Jurkat, Clone E6-1 (cell line): ENCODE data around the gene MET.

Source experiments
- DNase-seq: peaks from one replicate; pipeline ENCODE4 v3.0.0-alpha.2; 2011; ENCODE audit warnings: low read depth, low spot score
- H3K4me3 ChIP-seq: 2 replicates; pipeline ENCODE4 v1.5.1; 2011; ENCODE audit warnings: mild to moderate bottlenecking, low read length, control low read depth, moderate library complexity

Gene MET

GRCh38 chr7:116692401-116693308 lies 20.7 kb downstream of the MET start:
- DNase-seq: no peak
- H3K4me3 ChIP-seq: no peak overlapping the region

GRCh38 chr7:116696707-116697106 lies 24.7 kb downstream of the MET start:
- no peak for DNase-seq
- no peak overlapping the region for H3K4me3 ChIP-seq

DNA sequence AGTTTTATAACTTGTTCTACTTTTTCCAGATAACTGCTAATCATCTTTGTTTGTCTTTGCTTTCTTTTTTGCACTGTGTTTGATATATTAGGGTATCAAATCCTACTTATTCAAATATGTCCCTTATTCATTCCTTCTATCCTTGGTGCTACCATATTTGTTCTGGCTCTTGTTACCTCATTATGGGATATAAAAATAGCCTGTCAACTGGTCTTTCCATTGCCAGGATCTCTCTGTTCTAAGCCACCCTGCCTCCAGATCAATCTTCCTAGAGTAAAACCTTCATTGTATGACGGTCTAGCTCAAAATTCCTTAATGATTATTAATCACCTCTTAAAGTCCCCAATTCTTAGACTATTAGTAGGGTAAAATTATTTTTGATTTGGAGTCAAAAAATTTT lies 25.2 kb downstream of the MET start:
- no peak overlapping the region for H3K4me3 ChIP-seq

GRCh38 chr7:116697761-116698160 lies 25.8 kb downstream of the MET start:
- no peak overlapping the region for H3K4me3 ChIP-seq
- DNase-seq: no peak

More for the DNA sequence above, 25.2 kb downstream of the MET start:
- no peak for DNase-seq

DNA sequence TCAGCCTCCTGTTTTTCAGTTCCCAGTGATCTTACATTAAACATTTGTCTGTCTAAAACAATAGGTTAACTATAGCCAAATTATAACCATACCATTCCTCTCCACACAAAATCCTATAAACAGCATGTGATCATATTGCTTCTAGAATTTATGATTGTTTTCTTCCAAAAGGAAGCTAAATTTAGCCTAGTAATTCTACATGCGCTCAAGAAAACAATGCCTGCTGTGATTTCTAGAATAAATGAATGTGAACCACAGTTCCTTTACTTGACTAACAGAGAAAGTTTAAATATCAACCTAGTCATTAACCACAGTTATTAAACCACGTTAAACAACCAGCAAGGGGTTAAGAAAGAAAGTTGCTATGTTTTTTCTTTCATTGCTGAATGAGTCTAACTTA lies 26.4 kb downstream of the MET start:
- DNase-seq: no peak
- no peak overlapping the region for H3K4me3 ChIP-seq

GRCh38 chr7:116698930-116699721 lies 27.1 kb downstream of the MET start:
- H3K4me3 ChIP-seq: no peak overlapping the region
- no peak for DNase-seq

DNA sequence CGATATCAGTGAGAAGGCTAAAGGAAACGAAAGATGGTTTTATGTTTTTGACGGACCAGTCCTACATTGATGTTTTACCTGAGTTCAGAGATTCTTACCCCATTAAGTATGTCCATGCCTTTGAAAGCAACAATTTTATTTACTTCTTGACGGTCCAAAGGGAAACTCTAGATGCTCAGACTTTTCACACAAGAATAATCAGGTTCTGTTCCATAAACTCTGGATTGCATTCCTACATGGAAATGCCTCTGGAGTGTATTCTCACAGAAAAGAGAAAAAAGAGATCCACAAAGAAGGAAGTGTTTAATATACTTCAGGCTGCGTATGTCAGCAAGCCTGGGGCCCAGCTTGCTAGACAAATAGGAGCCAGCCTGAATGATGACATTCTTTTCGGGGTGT lies 27.7 kb downstream of the MET start:
- no peak for DNase-seq
- no peak overlapping the region for H3K4me3 ChIP-seq

- DNase-seq: no peak
- H3K4me3 ChIP-seq: no peak overlapping the region
Observed at GRCh38 chr7:116702046-116702785, 30.2 kb downstream of the MET start.

DNA sequence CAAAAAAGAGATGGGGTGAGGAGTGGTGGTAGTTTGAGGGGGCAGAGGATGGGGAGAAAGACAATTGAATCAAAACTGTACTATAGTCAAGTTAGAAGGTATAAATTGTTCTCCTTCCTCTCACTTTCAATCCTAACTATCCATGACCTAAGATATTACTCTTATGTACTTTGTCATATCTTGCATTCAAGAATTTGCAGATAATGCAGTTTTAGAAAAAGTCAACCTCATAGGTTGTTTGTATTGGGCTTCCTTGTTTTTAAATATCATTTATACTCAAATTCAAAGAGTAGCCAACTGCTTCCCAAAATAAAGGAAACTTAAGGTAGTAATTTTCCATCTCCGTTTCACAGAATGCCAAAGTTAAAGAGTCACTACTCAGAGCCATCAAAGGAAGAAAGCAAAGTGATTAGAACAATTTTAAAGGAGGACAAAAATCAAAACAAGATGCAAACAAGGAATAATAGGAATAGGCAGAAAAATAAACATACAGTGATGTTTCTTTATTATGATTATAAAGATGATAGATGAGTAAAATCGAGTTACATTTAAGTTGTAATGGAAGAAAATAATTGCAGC lies 32.7 kb downstream of the MET start:
- no peak overlapping the region for H3K4me3 ChIP-seq
- no peak for DNase-seq

GRCh38 chr7:116705419-116705818 lies 33.4 kb downstream of the MET start:
- no peak for DNase-seq
- H3K4me3 ChIP-seq: no peak overlapping the region

- no peak overlapping the region for H3K4me3 ChIP-seq
- DNase-seq: no peak
Observed at GRCh38 chr7:116706668-116707126, 34.7 kb downstream of the MET start.

DNA sequence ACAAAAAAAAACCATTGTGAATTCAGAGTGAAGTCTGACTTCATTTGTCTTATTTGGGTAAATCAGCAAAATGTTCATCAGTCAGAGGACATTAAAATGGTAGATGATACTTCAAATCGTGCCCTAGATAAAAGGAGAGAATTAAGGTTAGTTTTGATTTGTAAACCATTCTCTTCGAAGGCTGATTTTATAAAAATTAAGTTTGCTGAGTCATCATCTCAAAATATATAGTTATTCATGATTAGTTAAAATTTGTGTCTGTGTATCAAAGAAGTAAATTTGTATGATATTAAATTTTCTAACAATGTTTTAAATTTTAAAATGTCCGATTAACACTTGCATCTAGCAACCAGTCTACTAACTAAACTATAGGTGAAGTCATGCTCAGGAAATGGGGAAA lies 35.3 kb downstream of the MET start:
- no peak for DNase-seq
- no peak overlapping the region for H3K4me3 ChIP-seq

DNA sequence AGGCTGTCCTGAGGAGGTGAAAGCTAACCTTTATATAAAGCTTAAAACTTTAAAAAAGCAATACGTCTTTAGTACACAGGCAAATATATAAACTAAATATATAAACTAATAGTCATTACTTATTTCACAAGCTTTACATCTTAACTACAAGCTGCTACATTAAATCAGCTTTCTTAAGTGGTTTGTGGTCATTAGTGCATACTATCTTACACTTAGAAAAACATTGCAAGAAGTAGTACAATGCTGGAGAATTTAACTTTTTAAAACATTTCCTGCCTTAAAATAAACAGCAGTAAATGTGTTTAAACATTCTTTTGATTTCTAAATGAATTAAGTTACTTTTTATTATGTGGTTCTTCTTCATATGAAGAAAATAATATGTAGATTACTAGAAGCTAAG lies 36.3 kb downstream of the MET start:
- no peak overlapping the region for H3K4me3 ChIP-seq
- no peak for DNase-seq

GRCh38 chr7:116708861-116709260 lies 36.9 kb downstream of the MET start:
- DNase-seq: no peak
- H3K4me3 ChIP-seq: no peak overlapping the region

GRCh38 chr7:116709336-116709735 lies 37.3 kb downstream of the MET start:
- no peak overlapping the region for H3K4me3 ChIP-seq
- DNase-seq: no peak

DNA sequence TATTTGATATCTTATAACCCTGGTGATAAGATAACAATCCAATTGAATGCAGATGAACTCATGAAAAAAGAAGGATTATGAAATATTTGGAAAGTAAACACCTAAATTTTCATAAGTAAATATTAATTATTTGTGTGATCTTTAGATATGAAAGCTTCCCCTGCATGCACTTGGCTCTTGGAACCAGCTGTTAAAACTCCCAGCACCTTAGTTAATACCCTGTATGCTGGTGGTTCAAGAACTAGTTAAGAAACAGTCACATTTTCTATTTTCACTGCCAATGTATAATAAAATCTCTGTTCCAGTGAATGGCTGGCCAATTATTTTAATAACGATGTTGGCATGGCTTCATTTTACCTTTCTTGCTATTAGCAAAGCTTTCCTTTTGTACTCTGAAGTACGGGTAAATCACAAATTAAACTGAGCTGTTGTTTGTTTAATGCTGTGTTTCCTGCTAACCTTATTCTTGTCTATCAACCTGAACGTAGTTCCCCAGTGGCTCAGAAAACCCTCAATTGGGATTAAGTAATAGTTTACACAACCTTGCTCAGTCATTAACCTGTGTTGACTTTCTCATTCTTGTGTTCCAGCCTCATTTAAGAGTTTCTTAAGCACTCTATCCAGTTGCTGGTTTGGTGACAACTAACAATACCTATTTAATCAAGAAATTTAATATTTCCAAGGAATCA lies 38.9 kb downstream of the MET start:
- no peak for DNase-seq
- no peak overlapping the region for H3K4me3 ChIP-seq

DNA sequence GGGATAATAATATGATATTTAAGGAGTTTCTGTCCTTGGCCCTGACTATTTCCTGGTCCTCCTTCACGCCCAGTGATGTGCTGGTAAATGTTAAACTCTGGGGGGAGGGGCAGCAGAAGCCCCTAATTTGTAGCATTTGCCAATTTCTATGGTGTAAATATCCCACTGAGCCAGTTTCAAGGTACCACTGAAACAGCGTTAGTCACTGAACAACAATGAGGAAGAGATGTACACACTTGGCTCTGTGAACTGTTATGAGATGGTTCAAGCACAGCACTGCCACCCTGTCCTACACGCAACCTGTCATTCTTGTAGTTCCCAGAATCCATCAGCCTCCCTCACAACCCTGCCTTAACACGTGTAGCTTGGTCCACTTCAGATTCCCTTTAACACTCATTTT lies 39.8 kb downstream of the MET start:
- H3K4me3 ChIP-seq: no peak overlapping the region
- no peak for DNase-seq

DNA sequence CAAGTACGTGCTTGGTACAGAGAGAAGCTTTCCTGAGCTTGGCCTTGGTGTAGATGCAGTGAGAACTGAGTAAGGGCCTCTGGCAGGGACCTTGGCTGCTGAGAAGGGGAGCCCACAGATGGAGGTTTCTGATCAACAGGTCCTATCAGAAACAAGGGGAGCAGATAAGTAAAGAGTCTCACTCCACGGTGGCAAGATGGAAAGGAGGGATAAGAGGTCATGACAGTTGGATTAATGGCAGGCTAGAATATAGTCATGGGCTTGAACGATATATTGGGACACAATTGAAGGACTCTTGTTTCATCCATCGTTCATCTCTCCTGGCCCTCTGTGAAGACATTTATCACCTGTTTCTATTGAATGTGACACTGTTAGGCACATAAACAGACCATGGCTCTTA lies 41.5 kb downstream of the MET start:
- H3K4me3 ChIP-seq: no peak overlapping the region
- no peak for DNase-seq

DNA sequence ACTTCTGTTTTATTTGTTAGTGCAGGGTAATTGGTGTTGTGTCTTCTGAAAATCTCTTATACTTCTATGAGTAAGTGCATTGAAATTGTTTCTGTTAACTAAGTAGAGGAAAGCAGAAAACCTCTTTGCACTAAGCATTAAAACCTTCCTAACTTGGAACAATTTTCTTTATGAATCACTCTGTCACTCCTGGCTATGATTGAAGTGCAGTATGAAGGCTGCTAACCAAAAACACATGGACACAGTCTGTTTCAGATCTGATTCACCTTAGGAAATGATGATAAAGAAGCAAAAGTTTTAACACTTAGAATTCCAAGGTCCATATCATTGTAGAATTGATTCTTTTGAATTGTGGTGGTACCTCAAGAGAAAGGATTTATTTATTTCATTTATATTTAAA lies 41.9 kb downstream of the MET start:
- no peak overlapping the region for H3K4me3 ChIP-seq
- no peak for DNase-seq
